ENCODE results near the gene ANXA2R.

Gene ANXA2R

GRCh38 chr5:43016217-43016779 is 23.8 kb downstream of the ANXA2R start:
- TF ChIP-seq, protein P1, sequence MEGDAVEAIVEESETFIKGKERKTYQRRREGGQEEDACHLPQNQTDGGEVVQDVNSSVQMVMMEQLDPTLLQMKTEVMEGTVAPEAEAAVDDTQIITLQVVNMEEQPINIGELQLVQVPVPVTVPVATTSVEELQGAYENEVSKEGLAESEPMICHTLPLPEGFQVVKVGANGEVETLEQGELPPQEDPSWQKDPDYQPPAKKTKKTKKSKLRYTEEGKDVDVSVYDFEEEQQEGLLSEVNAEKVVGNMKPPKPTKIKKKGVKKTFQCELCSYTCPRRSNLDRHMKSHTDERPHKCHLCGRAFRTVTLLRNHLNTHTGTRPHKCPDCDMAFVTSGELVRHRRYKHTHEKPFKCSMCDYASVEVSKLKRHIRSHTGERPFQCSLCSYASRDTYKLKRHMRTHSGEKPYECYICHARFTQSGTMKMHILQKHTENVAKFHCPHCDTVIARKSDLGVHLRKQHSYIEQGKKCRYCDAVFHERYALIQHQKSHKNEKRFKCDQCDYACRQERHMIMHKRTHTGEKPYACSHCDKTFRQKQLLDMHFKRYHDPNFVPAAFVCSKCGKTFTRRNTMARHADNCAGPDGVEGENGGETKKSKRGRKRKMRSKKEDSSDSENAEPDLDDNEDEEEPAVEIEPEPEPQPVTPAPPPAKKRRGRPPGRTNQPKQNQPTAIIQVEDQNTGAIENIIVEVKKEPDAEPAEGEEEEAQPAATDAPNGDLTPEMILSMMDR (IDR thresholded peaks at IDR 0.05; ENCODE audit: low read depth, low read length), result no peak
- no peak overlapping the region for H3K4me3 ChIP-seq (replicated peaks in 1 of 2; ENCODE audit: low read depth in 2 of 2, low read length in 2 of 2)
- DNase-seq (ENCODE audit: low read depth in 2 of 2), result no peak

DNA sequence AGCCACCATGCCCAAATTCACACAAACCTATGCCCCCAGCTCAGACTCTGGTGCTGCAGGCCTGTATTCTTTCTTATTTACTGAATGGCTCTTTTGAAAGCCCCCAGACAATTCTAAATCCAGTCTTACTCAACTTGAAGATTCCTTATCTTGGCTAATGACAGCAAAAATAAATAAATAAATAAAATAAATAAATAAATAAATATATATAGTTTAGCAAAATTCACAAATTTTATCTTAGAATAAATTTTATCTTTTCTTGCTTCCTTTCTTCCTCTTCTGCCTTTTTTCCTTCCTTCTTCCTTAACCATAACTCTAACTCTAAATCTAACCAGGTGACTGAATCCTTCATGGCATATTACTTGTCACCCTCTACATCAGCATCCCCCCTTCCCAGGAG is 25.6 kb downstream of the ANXA2R start:
- DNase-seq (ENCODE audit: low read depth in 2 of 2), result no peak
- H3K4me3 ChIP-seq (replicated peaks in 1 of 2; ENCODE audit: low read depth in 2 of 2, low read length in 2 of 2), result no peak overlapping the region
- TF ChIP-seq, protein P1 (IDR thresholded peaks at IDR 0.05; ENCODE audit: low read depth, low read length), result no peak

DNA sequence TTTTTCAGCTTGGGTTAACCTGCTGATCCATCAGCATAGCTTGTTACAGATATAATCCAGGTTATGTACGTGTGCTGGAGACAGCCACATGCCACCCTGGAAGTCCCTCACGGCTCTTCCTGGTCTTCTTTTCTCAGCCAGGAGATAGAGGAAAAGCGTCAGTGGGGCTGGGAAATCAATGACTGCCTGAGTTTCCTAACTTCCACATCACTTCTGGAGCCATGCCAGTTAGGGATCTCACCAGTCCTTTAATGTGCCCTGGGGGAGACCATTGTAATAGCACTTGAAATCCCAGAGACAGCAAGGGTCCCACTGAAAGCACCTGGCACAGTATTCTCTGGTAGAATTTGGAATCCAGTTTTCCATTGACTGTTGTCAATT is 29.2 kb downstream of the ANXA2R start:
- peak in 1 of 2 donors; percentile 34 for DNase-seq (ENCODE audit: low read depth in 2 of 2)
- TF ChIP-seq, protein P1 (IDR thresholded peaks at IDR 0.05; ENCODE audit: low read depth, low read length), result no peak
- no peak overlapping the region for H3K4me3 ChIP-seq (replicated peaks in 1 of 2; ENCODE audit: low read depth in 2 of 2, low read length in 2 of 2)

GRCh38 chr5:43008363-43009153 is 31.6 kb downstream of the ANXA2R start:
- peak; percentile 89 to 94 for DNase-seq (ENCODE audit: low read depth in 2 of 2)
- peak overlapping the region; percentile 48 to 56 for H3K4me3 ChIP-seq (replicated peaks in 1 of 2; ENCODE audit: low read depth in 2 of 2, low read length in 2 of 2)
- TF ChIP-seq, protein P1 (IDR thresholded peaks at IDR 0.05; ENCODE audit: low read depth, low read length), result no peak

DNA sequence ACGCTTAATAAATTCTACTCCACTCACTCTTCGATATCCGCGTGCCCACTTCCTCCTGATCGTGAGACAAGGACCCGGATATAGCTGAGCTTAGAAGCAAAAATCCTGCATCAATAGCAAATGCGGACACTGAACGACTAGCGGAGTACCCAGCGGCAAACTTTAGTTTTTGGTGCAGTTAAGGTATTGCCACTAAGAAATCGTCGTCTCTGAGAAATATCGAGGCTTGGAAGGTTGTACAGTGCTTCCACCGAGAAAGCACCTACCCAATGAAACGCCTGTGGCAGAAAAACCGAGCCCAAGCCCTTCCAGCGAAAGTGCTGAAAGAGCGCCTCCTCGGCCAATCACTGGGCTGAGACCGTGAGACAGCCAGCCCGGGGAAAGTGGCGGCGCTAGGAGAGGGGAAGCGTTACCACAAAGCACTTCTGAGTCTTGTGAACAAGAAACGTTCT is 32.2 kb downstream of the ANXA2R start:
- TF ChIP-seq, protein P1 (IDR thresholded peaks at IDR 0.05; ENCODE audit: low read depth, low read length), result no peak
- H3K4me3 ChIP-seq (replicated peaks in 1 of 2; ENCODE audit: low read depth in 2 of 2, low read length in 2 of 2), result peak overlapping the region; percentile 48 to 56
- DNase-seq (ENCODE audit: low read depth in 2 of 2), result peak; percentile 83 to 85

GRCh38 chr5:43007246-43007910 is 32.7 kb downstream of the ANXA2R start:
- peak; percentile 96 for DNase-seq (ENCODE audit: low read depth in 2 of 2)
- TF ChIP-seq, protein P1 (IDR thresholded peaks at IDR 0.05; ENCODE audit: low read depth, low read length), result no peak
- peak overlapping the region; percentile 48 to 56 for H3K4me3 ChIP-seq (replicated peaks in 1 of 2; ENCODE audit: low read depth in 2 of 2, low read length in 2 of 2)
